OCI-LY3 (cell line): ENCODE data around the gene ELOF1.
A peak's percentile ranks its signal among the peaks of the same experiment; 100 is the strongest.
"Not testable (repeated sequence)": the region's sequence is repeated elsewhere in the genome, so short reads cannot be mapped to it uniquely, and the experiment has no call there.

Source experiments
- H2AFZ ChIP-seq: fragments of 200-600, 300-600 bp; shearing (Covaris generic); 2 replicates; pipeline ENCODE4 v1.6.0; 2014; ENCODE audit warnings: antibody characterized with exemption, low read depth, low read length
- H3K27ac ChIP-seq: fragments of 200-600, 300-600 bp; sonication (generic); 2 replicates; pipeline ENCODE4 v1.5.1; 2014; ENCODE audit warnings: mild to moderate bottlenecking, low read length, moderate library complexity, mixed read lengths
- H3K27me3 ChIP-seq: fragments of 200-600, 300-600 bp; sonication (generic); 2 replicates; pipeline ENCODE4 v1.6.1; 2014; ENCODE audit warnings: low read depth, low read length, mixed read lengths
- H3K36me3 ChIP-seq: fragments of 200-600, 300-600 bp; sonication (generic); replicated peaks from 2 replicates; pipeline ENCODE3; 2014; ENCODE audit warnings: low read depth, low read length, mixed read lengths
- H3K4me1 ChIP-seq: fragments of 300-600, 200-600 bp; sonication (generic); 2 replicates; pipeline ENCODE4 v1.6.1; 2014; ENCODE audit warnings: low read length, mixed read lengths
- H3K4me2 ChIP-seq: fragments of 200-600, 300-600 bp; sonication (generic); 2 replicates; pipeline ENCODE4 v1.6.1; 2014; ENCODE audit warnings: low read length, mixed read lengths
- H3K4me3 ChIP-seq: fragments of 300-600, 200-600 bp; sonication (generic); 2 replicates; pipeline ENCODE4 v1.5.1; 2014; ENCODE audit warnings: antibody characterized with exemption, mild to moderate bottlenecking, low read length, moderate library complexity
- H3K79me2 ChIP-seq: fragments of 300-600, 200-600 bp; shearing (Covaris generic); 2 replicates; pipeline ENCODE4 v1.6.1; 2014; ENCODE audit warnings: mild to moderate bottlenecking, low read length, mixed read lengths
- H3K9ac ChIP-seq: fragments of 300-600, 200-600 bp; shearing (Covaris generic); 2 replicates; pipeline ENCODE4 v1.6.0; 2014; ENCODE audit warnings: mild to moderate bottlenecking, low read length, moderate library complexity
- H3K9me3 ChIP-seq: fragments of 200-600, 300-600 bp; shearing (Covaris generic); 2 replicates; pipeline ENCODE4 v1.6.1; 2014; ENCODE audit warnings: low read length, mixed read lengths; ENCODE audit not compliant: insufficient read depth
- H4K20me1 ChIP-seq: fragments of 200-600, 300-600 bp; sonication (generic); 2 replicates; pipeline ENCODE4 v1.6.1; 2016; ENCODE audit warnings: low read length, mixed read lengths; ENCODE audit not compliant: insufficient read depth
- EZH2phosphoT487 ChIP-seq: fragments of 200-600 bp; shearing (Covaris generic); IDR thresholded peaks from 2 replicates; pipeline ENCODE4 v1.6.1; 2018; ENCODE audit warnings: antibody characterized with exemption, mixed run types, low read depth
- TF ChIP-seq, protein P1 (sequence below): fragments of 200-600, 300-600 bp; sonication (generic); IDR thresholded peaks from 2 replicates; pipeline ENCODE4 v1.5.1; 2014; ENCODE audit warnings: antibody characterized with exemption, low read length, low read depth

Gene ELOF1

DNA sequence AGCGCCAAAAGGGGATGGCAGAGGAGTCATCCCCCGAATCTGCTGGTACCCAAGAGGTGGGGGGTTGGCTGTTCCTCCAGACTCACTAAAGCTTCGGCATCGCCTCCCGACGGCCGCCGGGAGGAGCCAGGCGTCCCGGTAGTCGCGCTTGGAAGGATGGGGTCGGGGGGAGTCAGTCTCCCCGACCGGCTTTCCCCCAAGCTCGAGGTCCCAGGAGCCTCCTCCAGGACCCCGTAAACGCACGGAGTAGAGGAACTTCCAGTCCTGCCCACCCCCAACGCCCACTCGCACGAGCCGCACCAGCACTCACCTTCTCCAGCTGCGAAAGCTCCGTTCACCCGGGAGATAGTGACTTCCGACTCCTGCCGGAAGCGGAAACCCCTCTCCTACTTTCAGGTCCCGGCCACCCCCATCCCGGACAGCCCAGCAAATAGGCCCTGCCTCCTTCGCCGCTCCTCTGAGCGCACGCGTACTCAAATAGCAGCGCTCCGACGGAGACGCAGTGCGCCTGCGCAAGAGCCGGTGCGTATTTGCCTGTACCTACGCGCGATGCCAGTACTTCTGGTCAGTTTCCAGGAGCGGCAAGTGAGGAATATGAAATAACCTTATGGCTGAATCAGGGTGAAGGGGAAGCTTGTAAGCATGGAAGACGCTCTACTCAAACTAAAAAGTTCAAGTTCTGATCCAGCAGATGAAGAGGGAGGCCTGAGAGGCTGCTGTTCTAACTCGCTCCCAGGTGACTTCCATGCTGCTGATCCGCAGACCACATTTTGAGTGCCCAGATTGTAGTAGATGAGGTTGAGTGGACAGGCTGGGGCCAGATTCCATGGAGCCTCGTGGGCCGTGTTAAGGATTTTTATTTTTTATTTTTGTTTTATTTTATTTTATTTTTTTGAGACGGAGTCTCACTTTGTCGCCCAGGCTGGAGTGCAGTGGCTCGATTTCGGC is at the start of gene ELOF1:
Gene ELOF1 (minus strand): TSS at position 350 of the 948 bp plus-strand sequence. CDS start 4,883 bp downstream, outside the sequence.
- H3K79me2 ChIP-seq: peaks cover 31% of the 10 kb centered on the region
- H3K36me3 ChIP-seq: peaks cover 5% of the 10 kb centered on the region
- H4K20me1 ChIP-seq: peaks cover 27% of the 10 kb centered on the region; the same call in 1 of the 2 replicates
- H3K9me3 ChIP-seq: no peaks in the 10 kb centered on the region
- H2AFZ ChIP-seq: peak within 1 kb of the TSS; percentile 31; the same call in 1 of the 2 replicates
- peak within 1 kb of the TSS; percentile 79 for H3K4me3 ChIP-seq
- H3K27me3 ChIP-seq: no peaks in the 10 kb centered on the region
- H3K9ac ChIP-seq: peak within 1 kb of the TSS; percentile 68
- TF ChIP-seq, protein P1, sequence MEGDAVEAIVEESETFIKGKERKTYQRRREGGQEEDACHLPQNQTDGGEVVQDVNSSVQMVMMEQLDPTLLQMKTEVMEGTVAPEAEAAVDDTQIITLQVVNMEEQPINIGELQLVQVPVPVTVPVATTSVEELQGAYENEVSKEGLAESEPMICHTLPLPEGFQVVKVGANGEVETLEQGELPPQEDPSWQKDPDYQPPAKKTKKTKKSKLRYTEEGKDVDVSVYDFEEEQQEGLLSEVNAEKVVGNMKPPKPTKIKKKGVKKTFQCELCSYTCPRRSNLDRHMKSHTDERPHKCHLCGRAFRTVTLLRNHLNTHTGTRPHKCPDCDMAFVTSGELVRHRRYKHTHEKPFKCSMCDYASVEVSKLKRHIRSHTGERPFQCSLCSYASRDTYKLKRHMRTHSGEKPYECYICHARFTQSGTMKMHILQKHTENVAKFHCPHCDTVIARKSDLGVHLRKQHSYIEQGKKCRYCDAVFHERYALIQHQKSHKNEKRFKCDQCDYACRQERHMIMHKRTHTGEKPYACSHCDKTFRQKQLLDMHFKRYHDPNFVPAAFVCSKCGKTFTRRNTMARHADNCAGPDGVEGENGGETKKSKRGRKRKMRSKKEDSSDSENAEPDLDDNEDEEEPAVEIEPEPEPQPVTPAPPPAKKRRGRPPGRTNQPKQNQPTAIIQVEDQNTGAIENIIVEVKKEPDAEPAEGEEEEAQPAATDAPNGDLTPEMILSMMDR: peak; percentile 14; the same call in 1 of the 2 replicates
- TF ChIP-seq EZH2phosphoT487: no peak
- H3K4me1 ChIP-seq: peaks cover 28% of the 10 kb centered on the region
- H3K27ac ChIP-seq: peak within 1 kb of the TSS; percentile 25
- H3K4me2 ChIP-seq: peak within 1 kb of the TSS; percentile 86

DNA sequence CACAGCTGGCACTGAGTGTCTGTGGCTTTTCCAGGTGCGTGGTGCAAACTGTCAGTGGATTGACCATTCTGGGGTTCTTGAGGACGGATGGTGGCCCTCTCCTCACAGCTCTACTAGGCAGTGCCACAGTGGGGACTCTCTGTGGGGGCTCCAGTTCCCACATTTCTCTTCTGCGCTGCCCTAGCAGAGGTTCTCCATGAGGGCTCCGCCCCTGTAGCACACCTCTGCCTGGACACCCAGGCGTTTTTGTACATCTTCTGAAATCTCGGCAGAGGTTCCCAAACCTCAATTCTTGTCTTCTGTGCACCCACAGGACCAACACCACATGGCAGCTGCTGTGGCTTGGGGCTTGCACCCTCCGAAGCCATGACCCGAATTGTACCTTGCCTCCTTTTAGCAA is 47.5 kb upstream of the ELOF1 start:
- H3K4me1 ChIP-seq: no peaks in the 10 kb centered on the region
- H4K20me1 ChIP-seq: peaks cover 18% of the 10 kb centered on the region; the same call in 1 of the 2 replicates
- TF ChIP-seq, protein P1: no peak
- no peak for TF ChIP-seq EZH2phosphoT487
- H3K4me2 ChIP-seq: no peak overlapping the region
- no peak overlapping the region for H2AFZ ChIP-seq
- no peak overlapping the region for H3K9ac ChIP-seq
- H3K79me2 ChIP-seq: peaks cover 32% of the 10 kb centered on the region
- no peaks in the 10 kb centered on the region for H3K27me3 ChIP-seq
- H3K4me3 ChIP-seq: no peak overlapping the region
- H3K36me3 ChIP-seq: peaks cover 59% of the 10 kb centered on the region
- no peak overlapping the region for H3K27ac ChIP-seq
- H3K9me3 ChIP-seq: peaks cover 22% of the 10 kb centered on the region

DNA sequence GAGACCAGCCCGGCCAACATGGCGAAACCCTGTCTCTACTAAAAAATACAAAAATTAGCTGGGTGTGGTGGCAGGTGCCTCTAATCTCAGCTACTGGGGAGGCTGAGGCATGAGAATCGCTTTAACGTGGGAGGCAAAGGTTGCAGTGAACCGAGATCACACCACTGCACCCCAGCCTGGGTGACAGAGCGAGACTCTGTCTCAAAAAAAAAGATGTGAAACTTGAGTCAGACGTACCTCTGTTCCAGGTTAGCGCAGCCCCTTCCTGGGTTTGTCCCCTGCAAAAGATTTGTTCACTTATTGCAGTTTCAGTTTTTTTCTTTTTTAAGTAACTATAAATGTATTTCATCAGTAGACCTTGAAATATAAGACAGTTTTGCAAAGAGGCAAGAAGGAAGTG is 40.7 kb upstream of the ELOF1 start:
- Histone ChIP-seq H3K79me2 (peaks cover 57% of the 10 kb centered on the region), H3K36me3 (peaks cover 54% of the 10 kb centered on the region), H3K4me2 (peak overlapping the region; percentile 6; the same call in 1 of the 2 replicates), H4K20me1 (peaks cover 17% of the 10 kb centered on the region), H3K4me1 (peaks cover 18% of the 10 kb centered on the region)
- H3K4me3 ChIP-seq, H3K9ac ChIP-seq, H3K27ac ChIP-seq, H3K9me3 ChIP-seq, H3K27me3 ChIP-seq, H2AFZ ChIP-seq: not testable (repeated sequence)

DNA sequence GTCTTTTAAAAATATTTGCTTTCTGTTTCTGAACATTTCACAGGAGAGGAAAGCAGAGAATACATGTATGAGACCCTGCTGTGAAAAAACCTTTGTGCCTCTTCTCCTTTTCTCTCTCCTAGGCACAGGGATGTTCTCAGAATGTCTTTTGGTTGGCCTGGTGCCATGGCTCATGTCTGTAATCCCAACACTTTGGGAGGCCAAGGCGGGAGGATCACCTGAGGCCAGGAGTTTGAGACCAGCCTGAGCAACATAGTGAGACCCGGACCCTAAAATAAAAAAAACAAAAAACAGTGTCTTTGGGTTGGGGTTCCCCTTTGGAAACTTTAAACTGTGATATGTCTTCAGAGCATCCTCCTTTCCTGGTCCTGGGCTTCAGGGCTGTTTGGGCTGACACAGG is 39.7 kb upstream of the ELOF1 start:
- TF ChIP-seq, protein P1: no peak
- TF ChIP-seq EZH2phosphoT487: no peak
- Histone ChIP-seq H3K36me3 (peaks cover 44% of the 10 kb centered on the region), H4K20me1 (peaks cover 17% of the 10 kb centered on the region), H3K9ac (no peak overlapping the region), H3K9me3 (no peaks in the 10 kb centered on the region; the same call in 1 of the 2 replicates), H3K4me3 (peak overlapping the region; percentile 85; the same call in 1 of the 2 replicates), H3K4me2 (peak overlapping the region; percentile 69), H3K27me3 (no peaks in the 10 kb centered on the region), H3K79me2 (peaks cover 50% of the 10 kb centered on the region), H2AFZ (no peak overlapping the region), H3K4me1 (peaks cover 18% of the 10 kb centered on the region), H3K27ac (no peak overlapping the region)
